Caco-2 (cell line): ENCODE measurements around the gene MACO1. TPM values are rescaled to one million over a fixed set of nuclear protein-coding genes. Genes with fewer than 3 reads are reported as not detected.

ENCODE experiments used
- BruUV-seq: library from RNA; stranded (reverse); fragments of 400-500 nt; replicated peaks from 2 replicates; lab custom pipeline; 2021; lab: Mats Ljungman, UMichigan
- CTCF ChIA-PET: fragments of 300-600 bp; sonication (Branson Sonifier 250); formaldehyde crosslinking; loops from one replicate; lab custom pipeline; 2022; ENCODE audit warnings: antibody characterized with exemption; lab: Charles Lee
- POLR2A ChIA-PET: fragments of 300-600 bp; sonication (Branson Sonifier 250); formaldehyde crosslinking; loops from one replicate; lab custom pipeline; 2022; ENCODE audit warnings: antibody characterized with exemption; lab: Charles Lee
- DNase-seq, 2 experiments: peaks; one replicate each; pipeline versions ENCODE4 v3.0.0 to v3.0.0-alpha.2; 2020 to 2022
- H3K27me3 ChIP-seq: replicated peaks from 2 replicates; pipeline ENCODE4 v1.6.0; 2011; ENCODE audit warnings: low read length; ENCODE audit not compliant: control insufficient read depth, insufficient read depth
- H3K36me3 ChIP-seq: 2 replicates; pipeline ENCODE4 v1.5.1; 2011; ENCODE audit warnings: low read length; ENCODE audit not compliant: control insufficient read depth, insufficient read depth
- H3K4me1 ChIP-seq: fragments of 250-450 bp; sonication (Bioruptor Pico); 2 replicates; pipeline ENCODE4 v1.5.1; 2020; ENCODE audit warnings: mild to moderate bottlenecking
- H3K4me3 ChIP-seq: 2 replicates; pipeline ENCODE4 v1.5.1; 2011; ENCODE audit warnings: low read depth, mild to moderate bottlenecking, control low read depth, low read length
- H3K9me3 ChIP-seq: fragments of 250-450 bp; sonication (Bioruptor Pico); 2 replicates; pipeline ENCODE4 v1.5.1; 2020; ENCODE audit warnings: mild to moderate bottlenecking, moderate library complexity
- H3K27ac Mint-ChIP-seq: one replicate; pipeline ENCODE4 v1.8.0; 2022; ENCODE audit warnings: mixed read lengths; ENCODE audit not compliant: unreplicated experiment
- H3K27me3 Mint-ChIP-seq: one replicate; pipeline ENCODE4 v1.8.0; 2022; ENCODE audit warnings: mixed read lengths; ENCODE audit not compliant: insufficient read depth, unreplicated experiment
- H3K36me3 Mint-ChIP-seq: one replicate; pipeline ENCODE4 v1.8.0; 2022; ENCODE audit warnings: mild to moderate bottlenecking, mixed read lengths; ENCODE audit not compliant: insufficient read depth, unreplicated experiment
- H3K4me1 Mint-ChIP-seq: one replicate; pipeline ENCODE4 v1.8.0; 2022; ENCODE audit warnings: low read depth, mixed read lengths; ENCODE audit not compliant: unreplicated experiment
- H3K4me3 Mint-ChIP-seq: one replicate; pipeline ENCODE4 v1.8.0; 2022; ENCODE audit warnings: mild to moderate bottlenecking, moderate library complexity, mixed read lengths; ENCODE audit not compliant: unreplicated experiment
- H3K9me3 Mint-ChIP-seq: one replicate; pipeline ENCODE4 v1.8.0; 2022; ENCODE audit warnings: mixed read lengths; ENCODE audit not compliant: unreplicated experiment
- CTCF ChIP-seq, 2 experiments: fragments of 200-600 bp in 1 of 2; IDR thresholded peaks; 1 replicate in 1 of 2; 2 replicates in 1 of 2; pipeline versions ENCODE4 v1.5.1 to v1.8.0; 2011 to 2022; ENCODE audit warnings: antibody characterized with exemption in 1 of 2, control low read depth in 1 of 2, inconsistent platforms in 1 of 2, low read depth in 1 of 2, low read length in 1 of 2, mild to moderate bottlenecking in 1 of 2, moderate library complexity in 1 of 2; ENCODE audit not compliant: insufficient read depth in 1 of 2, severe bottlenecking in 1 of 2, unreplicated experiment in 1 of 2
- intact Hi-C: fragments of 100-400 bp; cut with micrococcal nuclease; formaldehyde crosslinking; loops from one replicate; pipeline ENCODE4 v1.10.0; 2022; ENCODE audit not compliant: unreplicated experiment
- total RNA-seq: library from RNA; stranded (reverse); gene quantifications from 2 replicates; pipeline ENCODE4 v1.2.3, GENCODE V29; 2022

The MACO1 gene
- total RNA-seq, 1 experiment from 2014 or later, result 16.8 TPM

DNA sequence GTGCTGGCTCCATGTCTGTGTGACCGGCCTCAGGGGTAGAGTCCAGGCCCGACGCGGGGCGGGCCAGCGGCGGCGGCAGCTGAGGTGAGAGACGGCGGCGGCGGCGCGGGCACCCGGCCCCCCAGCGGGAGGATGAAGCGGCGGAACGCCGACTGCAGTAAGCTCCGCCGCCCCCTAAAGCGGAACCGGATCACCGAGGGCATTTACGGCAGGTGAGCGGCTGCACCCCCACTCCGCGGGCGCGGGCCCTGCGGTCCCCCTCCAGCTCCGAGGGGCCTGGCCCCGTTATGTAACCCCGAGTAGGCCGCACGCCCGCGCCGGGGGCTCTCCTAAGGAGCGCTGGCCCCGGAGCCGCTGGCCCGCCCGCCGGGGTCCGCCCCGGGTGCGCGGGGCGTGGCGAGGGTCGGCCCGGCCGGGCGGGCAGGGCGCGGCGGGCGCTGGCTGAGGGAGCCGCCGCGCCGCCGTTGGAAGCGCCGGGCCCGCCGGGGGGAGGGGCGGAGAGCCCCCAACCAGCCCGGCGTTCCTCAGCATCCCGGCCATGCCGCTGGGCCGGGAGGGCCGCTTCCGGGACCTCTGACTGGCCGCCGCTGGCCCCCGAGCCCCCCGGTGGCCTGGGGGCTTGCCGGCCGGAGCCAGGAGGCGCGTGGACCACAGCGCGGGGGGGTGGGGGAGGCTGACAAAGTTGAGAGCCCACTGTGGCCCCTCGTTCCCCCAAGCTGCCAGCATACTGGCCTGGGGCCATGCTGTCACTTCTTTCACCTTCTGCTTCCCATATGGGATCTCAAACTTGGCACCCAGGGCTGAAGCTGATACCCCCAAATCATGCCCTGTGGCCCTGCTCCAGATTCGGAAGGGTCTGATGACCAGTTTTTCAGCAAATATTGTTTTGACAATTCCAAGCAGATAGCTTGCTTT, 527 bp downstream of the MACO1 start:
- no TSS peak for BruUV-seq
- Histone ChIP-seq H3K27me3 (no peaks in the 10 kb centered on the region), H3K4me3 (peak overlapping the region; percentile 58), H3K36me3 (no peaks in the 10 kb centered on the region), H3K4me1 (no peaks in the 10 kb centered on the region), H3K9me3 (no peaks in the 10 kb centered on the region)
- POLR2A ChIA-PET, result interaction anchor here (0.6 to 0.7 kb wide), 3 partner anchors 63 to 509 kb away, joined by 3 to 5 read pairs (median 3); no protein-coding TSS in a partner anchor
- peak overlapping the region; percentile 88 for H3K4me3 Mint-ChIP-seq
- H3K9me3 Mint-ChIP-seq, result no peaks in the 10 kb centered on the region
- no peak overlapping the region for H3K27ac Mint-ChIP-seq
- CTCF ChIA-PET, result no interaction called here
- H3K36me3 Mint-ChIP-seq, result peaks cover 5% of the 10 kb centered on the region
- intact Hi-C loops, result loop anchor here (10.0 kb wide), 1 partner anchor 74 kb away; no protein-coding TSS in a partner anchor
- TF ChIP-seq CTCF (IDR thresholded peaks at IDR 0.05; ENCODE audit: insufficient read depth in 1 of 2, low read depth in 1 of 2, low read length in 1 of 2, severe bottlenecking in 1 of 2, unreplicated experiment in 1 of 2), result no peak
- H3K27me3 Mint-ChIP-seq, result no peaks in the 10 kb centered on the region
- no peaks in the 10 kb centered on the region for H3K4me1 Mint-ChIP-seq
- no peak for DNase-seq

- peak overlapping the region; percentile 74 for H3K4me3 Mint-ChIP-seq
- CTCF ChIA-PET, result no interaction called here
- H3K36me3 ChIP-seq, result no peaks in the 10 kb centered on the region
- peak overlapping the region; percentile 58 for H3K4me3 ChIP-seq
- H3K9me3 ChIP-seq, result no peaks in the 10 kb centered on the region
- POLR2A ChIA-PET, result interaction anchor here (0.7 kb wide), 2 partner anchors 315 to 508 kb away, joined by 3 to 5 read pairs; no protein-coding TSS in a partner anchor
- intact Hi-C loops, result loop anchor here (10.0 kb wide), 1 partner anchor 73 kb away; no protein-coding TSS in a partner anchor
- BruUV-seq, result no TSS peak
- no peaks in the 10 kb centered on the region for H3K9me3 Mint-ChIP-seq
- no peaks in the 10 kb centered on the region for H3K27me3 Mint-ChIP-seq
- H3K36me3 Mint-ChIP-seq, result peaks cover 5% of the 10 kb centered on the region
- no peaks in the 10 kb centered on the region for H3K4me1 Mint-ChIP-seq
- no peak for TF ChIP-seq CTCF (IDR thresholded peaks at IDR 0.05; ENCODE audit: insufficient read depth in 1 of 2, low read depth in 1 of 2, low read length in 1 of 2, severe bottlenecking in 1 of 2, unreplicated experiment in 1 of 2)
- no peaks in the 10 kb centered on the region for H3K4me1 ChIP-seq
- H3K27ac Mint-ChIP-seq, result no peak overlapping the region
- H3K27me3 ChIP-seq, result no peaks in the 10 kb centered on the region
- no peak for DNase-seq
These were observed 1.4 kb downstream of the MACO1 start for GRCh38 chr1:25431955-25432719.

DNA sequence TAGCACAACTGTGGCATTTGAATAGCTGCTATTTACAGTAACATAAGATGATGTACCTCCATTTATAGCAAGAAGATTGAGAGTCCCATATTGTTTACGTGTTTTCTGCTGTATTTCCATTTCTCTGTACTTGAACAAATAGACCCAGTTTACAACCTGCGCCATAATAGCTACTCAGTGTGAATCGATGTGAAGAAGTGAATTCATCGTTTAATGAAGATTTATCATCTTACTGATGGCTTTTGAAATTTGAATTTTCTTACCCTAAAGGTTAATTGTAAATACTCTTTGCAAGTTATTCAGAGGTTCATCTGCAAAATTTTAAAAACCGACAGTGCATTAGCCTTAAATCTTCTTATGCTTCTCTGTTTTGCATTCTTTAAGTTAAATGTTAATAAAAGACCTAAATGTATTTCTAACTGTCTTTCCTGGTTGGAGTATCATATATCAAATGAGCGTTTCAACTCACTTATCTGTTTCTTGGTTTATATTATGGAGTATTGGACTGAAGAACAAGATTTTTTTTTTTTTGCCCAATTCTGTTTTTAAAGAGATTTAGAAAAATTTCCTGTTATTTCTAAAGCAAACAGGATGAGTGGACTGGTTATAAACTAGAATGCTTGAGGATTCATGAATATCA, 2.2 kb downstream of the MACO1 start:
- CTCF ChIA-PET, result no interaction called here
- POLR2A ChIA-PET, result no interaction called here
- H3K36me3 Mint-ChIP-seq, result peaks cover 5% of the 10 kb centered on the region
- Histone ChIP-seq H3K4me1 (no peaks in the 10 kb centered on the region), H3K27me3 (no peaks in the 10 kb centered on the region), H3K36me3 (no peaks in the 10 kb centered on the region), H3K9me3 (no peaks in the 10 kb centered on the region), H3K4me3 (no peak overlapping the region)
- H3K27ac Mint-ChIP-seq, result no peak overlapping the region
- no peaks in the 10 kb centered on the region for H3K27me3 Mint-ChIP-seq
- intact Hi-C loops, result loop anchor here (10.0 kb wide), 1 partner anchor 72 kb away; no protein-coding TSS in a partner anchor
- no peak for DNase-seq
- no peak for TF ChIP-seq CTCF (IDR thresholded peaks at IDR 0.05; ENCODE audit: insufficient read depth in 1 of 2, low read depth in 1 of 2, low read length in 1 of 2, severe bottlenecking in 1 of 2, unreplicated experiment in 1 of 2)
- no peaks in the 10 kb centered on the region for H3K9me3 Mint-ChIP-seq
- H3K4me1 Mint-ChIP-seq, result no peaks in the 10 kb centered on the region
- no peak overlapping the region for H3K4me3 Mint-ChIP-seq
- TSS peak; percentile 45 for BruUV-seq
